Bronchial epithelial cell (primary cell): ENCODE results near the gene PRKCG. TPM values are rescaled to one million over a fixed set of nuclear protein-coding genes. Genes with fewer than 3 reads are reported as not detected.
"Not testable (repeated sequence)": the region's sequence is repeated elsewhere in the genome, so short reads cannot be mapped to it uniquely, and the experiment has no call there.

ENCODE experiments used
- DNase-seq: peaks from one replicate; pipeline ENCODE4 v3.0.0-alpha.2; 2010; ENCODE audit warnings: low read depth
- FAIRE-seq: peaks from 2 replicates; lab custom pipeline; 2011; peaks lifted over from hg19 to GRCh38; lab: Jason Lieb, UNC
- H3K27me3 ChIP-seq: 2 replicates; pipeline ENCODE4 v1.5.1; 2011; ENCODE audit warnings: low read length; ENCODE audit not compliant: control insufficient read depth, insufficient read depth
- H3K36me3 ChIP-seq: 2 replicates; pipeline ENCODE4 v1.5.1; 2011; ENCODE audit warnings: low read length; ENCODE audit not compliant: control insufficient read depth, insufficient read depth
- H3K4me3 ChIP-seq: 2 replicates; pipeline ENCODE4 v1.5.1; 2011; ENCODE audit warnings: mild to moderate bottlenecking, low read depth, low read length, control low read depth
- total RNA-seq: library from RNA; depleted of rRNA; stranded (reverse); fragments of >200 nt; gene quantifications from 2 replicates; pipeline ENCODE4 v1.2.1, GENCODE V29; 2014
- TF ChIP-seq, protein P1 (sequence below): IDR thresholded peaks from 2 replicates; pipeline ENCODE4 v1.5.1; 2011; ENCODE audit warnings: mild to moderate bottlenecking, moderate library complexity, low read length, control low read depth, inconsistent platforms; ENCODE audit not compliant: insufficient read depth, severe bottlenecking

The PRKCG gene
- total RNA-seq, 1 donor from 2014 or later = not detected

- no peak for FAIRE-seq
- no peaks in the 10 kb centered on the region for H3K27me3 ChIP-seq
Measured at GRCh38 chr19:53945998-53946397, 64.0 kb downstream of the PRKCG start.

GRCh38 chr19:53947624-53948023 is 65.6 kb downstream of the PRKCG start:
- H3K27me3 ChIP-seq = no peaks in the 10 kb centered on the region
- TF ChIP-seq, protein P1, sequence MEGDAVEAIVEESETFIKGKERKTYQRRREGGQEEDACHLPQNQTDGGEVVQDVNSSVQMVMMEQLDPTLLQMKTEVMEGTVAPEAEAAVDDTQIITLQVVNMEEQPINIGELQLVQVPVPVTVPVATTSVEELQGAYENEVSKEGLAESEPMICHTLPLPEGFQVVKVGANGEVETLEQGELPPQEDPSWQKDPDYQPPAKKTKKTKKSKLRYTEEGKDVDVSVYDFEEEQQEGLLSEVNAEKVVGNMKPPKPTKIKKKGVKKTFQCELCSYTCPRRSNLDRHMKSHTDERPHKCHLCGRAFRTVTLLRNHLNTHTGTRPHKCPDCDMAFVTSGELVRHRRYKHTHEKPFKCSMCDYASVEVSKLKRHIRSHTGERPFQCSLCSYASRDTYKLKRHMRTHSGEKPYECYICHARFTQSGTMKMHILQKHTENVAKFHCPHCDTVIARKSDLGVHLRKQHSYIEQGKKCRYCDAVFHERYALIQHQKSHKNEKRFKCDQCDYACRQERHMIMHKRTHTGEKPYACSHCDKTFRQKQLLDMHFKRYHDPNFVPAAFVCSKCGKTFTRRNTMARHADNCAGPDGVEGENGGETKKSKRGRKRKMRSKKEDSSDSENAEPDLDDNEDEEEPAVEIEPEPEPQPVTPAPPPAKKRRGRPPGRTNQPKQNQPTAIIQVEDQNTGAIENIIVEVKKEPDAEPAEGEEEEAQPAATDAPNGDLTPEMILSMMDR = no peak
- no peak overlapping the region for H3K4me3 ChIP-seq
- FAIRE-seq (no peak), DNase-seq (no peak)
- no peaks in the 10 kb centered on the region for H3K36me3 ChIP-seq

More at GRCh38 chr19:53945998-53946397, 64.0 kb downstream of the PRKCG start:
- no peak overlapping the region for H3K4me3 ChIP-seq
- TF ChIP-seq, protein P1 = no peak
- H3K36me3 ChIP-seq = no peaks in the 10 kb centered on the region
- no peak for DNase-seq

GRCh38 chr19:53948611-53949010 is 66.6 kb downstream of the PRKCG start:
- not testable (repeated sequence) for FAIRE-seq, H3K4me3 ChIP-seq, H3K36me3 ChIP-seq, DNase-seq, H3K27me3 ChIP-seq

DNA sequence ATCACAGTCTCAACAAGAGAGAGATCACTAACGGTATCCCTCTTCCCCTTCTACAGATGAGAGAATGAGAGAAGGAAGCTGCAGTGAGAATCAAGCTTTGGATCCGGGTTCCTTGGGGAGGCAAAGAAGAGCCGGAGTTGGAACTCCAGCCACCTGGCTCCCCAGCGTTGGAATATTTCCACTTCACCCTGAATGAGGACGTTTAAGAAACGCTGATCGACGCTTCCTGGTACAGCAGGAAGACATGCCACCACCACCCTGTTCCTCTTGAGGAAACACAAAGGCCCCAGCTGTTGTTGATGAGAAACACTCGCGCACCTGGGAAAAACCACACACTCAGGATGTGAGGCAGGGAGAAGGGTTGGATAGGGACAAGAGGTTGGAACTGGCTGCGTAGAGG is 69.4 kb downstream of the PRKCG start:
- DNase-seq (no peak), FAIRE-seq (no peak)
- TF ChIP-seq, protein P1 = no peak
- no peaks in the 10 kb centered on the region for H3K36me3 ChIP-seq
- no peaks in the 10 kb centered on the region for H3K27me3 ChIP-seq
- no peak overlapping the region for H3K4me3 ChIP-seq

DNA sequence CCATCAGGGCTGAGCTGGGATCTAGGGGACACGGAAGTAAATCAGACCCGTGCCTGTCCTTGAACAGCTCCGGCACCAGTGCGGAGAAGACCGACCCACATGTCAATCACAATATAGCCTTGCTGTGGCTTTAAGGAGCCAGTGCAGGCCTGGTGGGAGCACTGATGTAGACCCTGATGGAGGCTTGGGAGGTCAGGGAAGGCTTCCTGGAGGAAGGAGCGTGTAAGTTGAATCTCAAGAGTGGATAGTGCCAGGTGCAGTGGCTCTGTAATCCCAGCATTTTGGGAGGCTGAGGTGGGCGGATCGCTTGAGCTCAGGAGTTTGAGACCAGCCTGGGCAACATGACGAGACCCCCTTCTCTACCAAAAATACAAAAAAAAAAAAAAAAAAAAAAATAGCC is 70.0 kb downstream of the PRKCG start:
- no peak for FAIRE-seq
- no peaks in the 10 kb centered on the region for H3K27me3 ChIP-seq
- H3K36me3 ChIP-seq = no peaks in the 10 kb centered on the region
- DNase-seq = no peak
- TF ChIP-seq, protein P1 = no peak
- no peak overlapping the region for H3K4me3 ChIP-seq

DNA sequence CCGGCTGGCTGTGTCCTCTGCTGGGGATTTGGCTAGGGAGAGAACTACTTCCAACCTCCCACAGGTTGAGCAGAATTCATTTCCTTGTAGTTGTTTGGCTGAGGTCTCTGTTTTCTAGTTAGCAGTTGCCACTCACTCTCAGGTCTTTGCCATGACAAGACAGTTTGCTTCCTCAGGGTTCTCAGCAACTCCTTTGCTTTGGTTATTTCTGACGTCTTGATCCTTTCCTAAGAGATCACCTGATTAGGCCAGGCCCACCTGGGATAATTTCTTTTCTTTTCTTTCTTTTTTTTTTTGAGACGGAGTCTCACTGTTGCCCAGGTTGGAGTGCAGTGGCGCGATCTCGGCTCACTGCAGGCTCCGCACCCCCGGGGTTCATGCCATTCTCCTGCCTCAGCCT is 71.4 kb downstream of the PRKCG start:
- no peak for DNase-seq
- Histone ChIP-seq H3K27me3 (peaks cover 6% of the 10 kb centered on the region), H3K4me3 (no peak overlapping the region), H3K36me3 (no peaks in the 10 kb centered on the region)
- TF ChIP-seq, protein P1 = no peak
- no peak for FAIRE-seq

Other genes with a start within 250 kb of the PRKCG start
- under 0.01 TPM in 1 of 2 replicates, not detected in the other for gene NLRP12, start 57.9 kb upstream of the PRKCG start, total RNA-seq
- gene MYADM, start 14.3 kb upstream of the PRKCG start, total RNA-seq = 1.3 and 1.4 TPM in 2 replicates
- not detected in 2 replicates for gene CACNG7, start 27.1 kb downstream of the PRKCG start, total RNA-seq
- gene CACNG8, start 80.7 kb downstream of the PRKCG start, total RNA-seq = not detected in 2 replicates
- 0.26 TPM in 1 of 2 replicates, not detected in the other for gene CACNG6, start 109.4 kb downstream of the PRKCG start, total RNA-seq
- not detected in 2 replicates for gene VSTM1, start 181.7 kb downstream of the PRKCG start, total RNA-seq
- not detected in 2 replicates for gene TARM1, start 199.2 kb downstream of the PRKCG start, total RNA-seq
- 0.64 and 0.79 TPM in 2 replicates for gene OSCAR, start 218.6 kb downstream of the PRKCG start, total RNA-seq
- gene NDUFA3, start 220.7 kb downstream of the PRKCG start, total RNA-seq = 6.1 and 16.0 TPM in 2 replicates
- 6.1 and 11.3 TPM in 2 replicates for gene TFPT, start 233.5 kb downstream of the PRKCG start, total RNA-seq
- 37.8 and 47.1 TPM in 2 replicates for gene PRPF31, start 233.6 kb downstream of the PRKCG start, total RNA-seq